Measurements from ENCODE around the gene LRRC46. TPM values are rescaled to one million over a fixed set of nuclear protein-coding genes. Genes with fewer than 3 reads are reported as not detected.
A peak's percentile ranks its signal among the peaks of the same experiment; 100 is the strongest.

Gene LRRC46
- total and polyA plus RNA-seq, 4 donors, result 0.51 to 0.87 TPM; not detected in 2

DNA sequence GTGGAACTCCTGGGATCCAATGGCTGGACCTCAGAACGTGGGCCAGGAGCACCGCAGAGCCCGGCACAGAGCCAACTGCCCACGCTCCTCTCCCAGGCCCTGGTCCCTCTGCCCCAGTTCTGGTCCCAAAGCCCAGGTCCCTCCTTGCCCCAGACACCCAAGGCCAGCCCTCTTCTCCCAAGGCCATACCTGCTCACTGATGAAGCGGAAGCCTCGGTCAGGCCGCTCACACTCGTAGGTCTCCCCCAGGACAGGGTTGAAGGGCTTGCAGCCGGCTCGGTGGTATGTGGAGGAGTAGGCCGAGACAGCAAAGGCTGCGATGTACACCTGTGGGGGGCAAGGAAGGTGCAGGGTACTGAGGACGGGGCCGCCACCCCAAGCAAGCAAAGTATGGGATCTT is 18.4 kb upstream of the LRRC46 start:
- 93 to 94% methylated on average over 14 of the region's 14 CpGs for WGBS, 2 donors
- H3K4me1 ChIP-seq (ENCODE audit: control insufficient read depth in 1 of 2, insufficient read depth in 2 of 2, low read length in 2 of 2), result no peaks in the 10 kb centered on the region
- no peak for ATAC-seq (ENCODE audit: low FRiP score)
- H3K27me3 ChIP-seq (ENCODE audit: control insufficient read depth in 1 of 2, insufficient read depth in 2 of 2, low read length in 1 of 2), result no peaks in the 10 kb centered on the region
- peak; percentile 38 to 71 for DNase-seq
- H3K36me3 ChIP-seq (ENCODE audit: control insufficient read depth in 1 of 2, insufficient read depth in 2 of 2, low read length in 1 of 2), result peaks cover 0 to 7% of the 10 kb centered on the region in 2 donors
- H3K27ac ChIP-seq (ENCODE audit: low read depth in 1 of 2, low read length in 2 of 2), result no peak overlapping the region
- no peaks in the 10 kb centered on the region for H3K9me3 ChIP-seq (ENCODE audit: control insufficient read depth, low read length)
- H3K4me3 ChIP-seq (ENCODE audit: low read length in 2 of 2), result no peak overlapping the region
- intact Hi-C loops (cut with DNase I), result no loop called here

DNA sequence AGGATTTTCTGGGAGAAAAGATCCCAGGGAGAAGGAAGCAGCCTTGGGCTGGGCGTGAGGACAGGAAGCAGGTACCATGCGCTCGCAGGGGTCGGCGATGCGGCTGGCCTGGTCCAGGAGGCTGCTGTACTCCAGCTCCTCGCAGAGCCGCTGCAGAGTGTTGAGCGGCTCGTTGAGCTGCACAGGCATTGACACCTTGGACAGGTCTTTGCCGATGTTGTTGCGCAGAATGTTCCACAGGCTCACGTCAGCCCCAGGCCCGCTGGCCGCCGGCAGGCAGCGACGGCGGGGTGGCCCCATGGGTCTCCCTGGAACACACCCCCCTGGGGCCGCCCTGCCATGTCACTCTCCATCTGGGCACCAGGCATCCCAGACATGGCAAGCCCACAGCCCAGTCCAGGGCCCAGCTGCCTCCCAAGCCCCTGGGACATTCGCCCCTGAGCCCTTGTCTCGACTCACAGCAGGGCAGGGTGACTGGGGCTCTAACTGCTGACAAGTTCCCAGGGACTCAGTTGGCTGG is 17.9 kb upstream of the LRRC46 start:
- peak in 1 of 2 donors; percentile 29 for DNase-seq
- H3K36me3 ChIP-seq (ENCODE audit: control insufficient read depth in 1 of 2, insufficient read depth in 2 of 2, low read length in 1 of 2), result peaks cover 0 to 7% of the 10 kb centered on the region in 2 donors

DNA sequence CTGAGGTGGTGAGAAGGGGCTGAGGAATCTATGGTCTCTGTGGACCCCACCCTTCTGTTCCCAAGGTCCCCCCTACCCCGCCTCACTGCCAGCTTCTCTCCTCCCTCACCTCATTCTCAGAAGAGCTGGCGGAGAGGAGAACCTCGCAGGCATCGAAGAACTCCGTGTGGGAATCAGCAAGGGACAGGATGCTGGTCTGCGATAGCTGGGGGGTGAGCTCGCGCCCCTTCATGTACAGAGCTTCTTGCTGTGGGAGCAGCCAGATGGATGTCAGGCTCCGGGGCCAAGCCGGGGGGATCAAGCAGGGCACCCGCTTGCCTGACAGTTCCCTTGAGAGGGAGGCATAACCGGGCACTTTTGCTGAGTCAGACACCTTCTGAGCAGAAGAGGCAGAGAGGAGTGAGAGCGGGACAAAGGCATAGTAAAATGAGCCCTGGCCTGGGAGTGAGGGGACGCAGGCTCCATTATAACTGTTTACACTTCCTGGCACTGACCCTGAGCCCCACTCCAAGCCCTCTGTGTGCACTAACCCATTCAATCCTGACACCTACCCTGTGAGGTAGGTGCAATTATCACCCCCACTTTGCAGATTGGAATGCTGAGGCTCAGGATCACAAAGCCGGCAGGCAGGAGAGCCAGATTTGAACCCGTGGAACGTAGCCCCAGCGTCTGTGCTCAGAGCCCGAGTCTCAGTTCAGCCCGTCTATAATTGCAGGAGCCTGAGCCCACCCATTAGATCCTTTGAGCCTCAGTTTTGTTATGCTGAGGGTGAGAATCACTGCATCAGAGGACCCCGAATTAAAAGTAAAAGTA is 16.2 kb upstream of the LRRC46 start:
- DNase-seq, result peak in 1 of 2 donors; percentile 32
- ATAC-seq (ENCODE audit: low FRiP score), result no peak
- intact Hi-C loops (cut with DNase I), result no loop called here
- Histone ChIP-seq H3K4me1 (ENCODE audit: control insufficient read depth in 1 of 2, insufficient read depth in 2 of 2, low read length in 2 of 2) (no peaks in the 10 kb centered on the region), H3K36me3 (ENCODE audit: control insufficient read depth in 1 of 2, insufficient read depth in 2 of 2, low read length in 1 of 2) (peaks cover 0 to 7% of the 10 kb centered on the region in 2 donors), H3K27me3 (ENCODE audit: control insufficient read depth in 1 of 2, insufficient read depth in 2 of 2, low read length in 1 of 2) (no peaks in the 10 kb centered on the region), H3K4me3 (ENCODE audit: low read length in 2 of 2) (no peak overlapping the region), H3K27ac (ENCODE audit: low read depth in 1 of 2, low read length in 2 of 2) (no peak overlapping the region), H3K9me3 (ENCODE audit: control insufficient read depth, low read length) (no peaks in the 10 kb centered on the region)
- 92 to 93% methylated on average over 21 of the region's 21 CpGs for WGBS, 2 donors

More for the DNA sequence above, 17.9 kb upstream of the LRRC46 start:
- Histone ChIP-seq H3K9me3 (ENCODE audit: control insufficient read depth, low read length) (no peaks in the 10 kb centered on the region), H3K4me3 (ENCODE audit: low read length in 2 of 2) (no peak overlapping the region), H3K27ac (ENCODE audit: low read depth in 1 of 2, low read length in 2 of 2) (no peak overlapping the region), H3K4me1 (ENCODE audit: control insufficient read depth in 1 of 2, insufficient read depth in 2 of 2, low read length in 2 of 2) (no peaks in the 10 kb centered on the region), H3K27me3 (ENCODE audit: control insufficient read depth in 1 of 2, insufficient read depth in 2 of 2, low read length in 1 of 2) (no peaks in the 10 kb centered on the region)
- ATAC-seq (ENCODE audit: low FRiP score), result no peak
- intact Hi-C loops (cut with DNase I), result no loop called here
- 94 to 95% methylated on average over 22 of the region's 22 CpGs for WGBS, 2 donors

GRCh38 chr17:47816111-47816735 is 15.2 kb upstream of the LRRC46 start:
- Histone ChIP-seq H3K4me1 (ENCODE audit: control insufficient read depth in 1 of 2, insufficient read depth in 2 of 2, low read length in 2 of 2) (no peaks in the 10 kb centered on the region), H3K36me3 (ENCODE audit: control insufficient read depth in 1 of 2, insufficient read depth in 2 of 2, low read length in 1 of 2) (peaks cover 0 to 7% of the 10 kb centered on the region in 2 donors), H3K9me3 (ENCODE audit: control insufficient read depth, low read length) (no peaks in the 10 kb centered on the region), H3K27ac (ENCODE audit: low read depth in 1 of 2, low read length in 2 of 2) (no peak overlapping the region), H3K4me3 (ENCODE audit: low read length in 2 of 2) (no peak overlapping the region), H3K27me3 (ENCODE audit: control insufficient read depth in 1 of 2, insufficient read depth in 2 of 2, low read length in 1 of 2) (no peaks in the 10 kb centered on the region)
- intact Hi-C loops (cut with DNase I), result no loop called here
- DNase-seq (peak in 1 of 2 donors; percentile 24), ATAC-seq (ENCODE audit: low FRiP score) (no peak)
- 91 to 93% methylated on average over 21 of the region's 21 CpGs for WGBS, 2 donors

DNA sequence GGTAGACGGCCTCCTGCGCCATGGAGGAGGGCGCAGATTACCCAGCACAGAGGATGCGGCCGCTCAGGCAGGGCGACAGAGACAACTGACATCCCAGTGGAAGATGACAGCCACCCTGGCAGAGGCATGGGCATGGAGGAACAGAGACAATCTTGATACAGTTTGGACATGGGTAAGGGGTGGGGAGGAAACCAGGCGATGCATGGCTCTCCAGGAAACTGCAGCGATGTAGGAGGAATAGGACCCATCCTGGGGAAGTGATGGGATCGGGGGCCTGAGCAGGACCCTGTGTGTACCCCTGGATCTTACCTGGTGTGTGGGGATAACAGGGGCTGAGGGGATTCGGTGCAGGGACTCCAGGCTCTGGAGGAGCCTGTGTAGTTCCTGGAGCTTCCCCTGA is 14.5 kb upstream of the LRRC46 start:
- ATAC-seq (ENCODE audit: low FRiP score), result no peak
- Histone ChIP-seq H3K27ac (ENCODE audit: low read depth in 1 of 2, low read length in 2 of 2) (no peak overlapping the region), H3K27me3 (ENCODE audit: control insufficient read depth in 1 of 2, insufficient read depth in 2 of 2, low read length in 1 of 2) (no peaks in the 10 kb centered on the region), H3K4me3 (ENCODE audit: low read length in 2 of 2) (no peak overlapping the region), H3K36me3 (ENCODE audit: control insufficient read depth in 1 of 2, insufficient read depth in 2 of 2, low read length in 1 of 2) (peaks cover 0 to 7% of the 10 kb centered on the region in 2 donors), H3K9me3 (ENCODE audit: control insufficient read depth, low read length) (no peaks in the 10 kb centered on the region), H3K4me1 (ENCODE audit: control insufficient read depth in 1 of 2, insufficient read depth in 2 of 2, low read length in 2 of 2) (no peaks in the 10 kb centered on the region)
- 94 to 98% methylated on average over 10 of the region's 10 CpGs for WGBS, 2 donors
- intact Hi-C loops (cut with DNase I), result no loop called here
- peak; percentile 24 to 33 for DNase-seq

GRCh38 chr17:47818002-47818695 is 13.3 kb upstream of the LRRC46 start:
- Histone ChIP-seq H3K4me1 (ENCODE audit: control insufficient read depth in 1 of 2, insufficient read depth in 2 of 2, low read length in 2 of 2) (no peaks in the 10 kb centered on the region), H3K27ac (ENCODE audit: low read depth in 1 of 2, low read length in 2 of 2) (no peak overlapping the region), H3K27me3 (ENCODE audit: control insufficient read depth in 1 of 2, insufficient read depth in 2 of 2, low read length in 1 of 2) (no peaks in the 10 kb centered on the region), H3K36me3 (ENCODE audit: control insufficient read depth in 1 of 2, insufficient read depth in 2 of 2, low read length in 1 of 2) (peaks cover 0 to 7% of the 10 kb centered on the region in 2 donors), H3K9me3 (ENCODE audit: control insufficient read depth, low read length) (no peaks in the 10 kb centered on the region), H3K4me3 (ENCODE audit: low read length in 2 of 2) (no peak overlapping the region)
- ATAC-seq (ENCODE audit: low FRiP score) (no peak), DNase-seq (peak; percentile 34 to 38)
- intact Hi-C loops (cut with DNase I), result no loop called here
- 92% methylated on average over 11 of the region's 11 CpGs for WGBS, 2 donors

GRCh38 chr17:47819475-47819874 is 12.0 kb upstream of the LRRC46 start:
- ATAC-seq (ENCODE audit: low FRiP score), result no peak
- no peak overlapping the region for H3K4me3 ChIP-seq (ENCODE audit: low read length in 2 of 2)
- H3K9me3 ChIP-seq (ENCODE audit: control insufficient read depth, low read length), result no peaks in the 10 kb centered on the region
- no peak overlapping the region for H3K27ac ChIP-seq (ENCODE audit: low read depth in 1 of 2, low read length in 2 of 2)
- intact Hi-C loops (cut with DNase I), result no loop called here
- no peaks in the 10 kb centered on the region for H3K27me3 ChIP-seq (ENCODE audit: control insufficient read depth in 1 of 2, insufficient read depth in 2 of 2, low read length in 1 of 2)
- H3K4me1 ChIP-seq (ENCODE audit: control insufficient read depth in 1 of 2, insufficient read depth in 2 of 2, low read length in 2 of 2), result no peaks in the 10 kb centered on the region
- H3K36me3 ChIP-seq (ENCODE audit: control insufficient read depth in 1 of 2, insufficient read depth in 2 of 2, low read length in 1 of 2), result peaks cover 3 to 7% of the 10 kb centered on the region in 2 donors
- peak in 1 of 2 donors; percentile 13 for DNase-seq
- 65 to 78% methylated on average over 10 of the region's 10 CpGs for WGBS, 2 donors

GRCh38 chr17:47820033-47820789 is 11.3 kb upstream of the LRRC46 start:
- no peak for ATAC-seq (ENCODE audit: low FRiP score)
- no peaks in the 10 kb centered on the region for H3K4me1 ChIP-seq (ENCODE audit: control insufficient read depth in 1 of 2, insufficient read depth in 2 of 2, low read length in 2 of 2)
- 70 to 72% methylated on average over 12 of the region's 12 CpGs for WGBS, 2 donors

More at GRCh38 chr17:47820033-47820789, 11.3 kb upstream of the LRRC46 start:
- no peak for DNase-seq
- Histone ChIP-seq H3K9me3 (ENCODE audit: control insufficient read depth, low read length) (no peaks in the 10 kb centered on the region), H3K36me3 (ENCODE audit: control insufficient read depth in 1 of 2, insufficient read depth in 2 of 2, low read length in 1 of 2) (peaks cover 3 to 7% of the 10 kb centered on the region in 2 donors), H3K27me3 (ENCODE audit: control insufficient read depth in 1 of 2, insufficient read depth in 2 of 2, low read length in 1 of 2) (no peaks in the 10 kb centered on the region), H3K27ac (ENCODE audit: low read depth in 1 of 2, low read length in 2 of 2) (no peak overlapping the region), H3K4me3 (ENCODE audit: low read length in 2 of 2) (no peak overlapping the region)
- intact Hi-C loops (cut with DNase I), result no loop called here
